Upper lobe of left lung (tissue), 6 donors: ENCODE measurements around the gene KCTD12. TPM values are rescaled to one million over a fixed set of nuclear protein-coding genes. Genes with fewer than 3 reads are reported as not detected.

ENCODE experiments used
- ATAC-seq, 2 donors: fragments of 200-7000 bp; cut with Tn5 transposase; one replicate each; pipeline ENCODE4 v1.9.1; 2022; ENCODE audit warnings: mild to moderate bottlenecking in 2 of 2, moderate library complexity in 2 of 2; ENCODE audit not compliant: low FRiP score in 2 of 2
- DNase-seq, 2 donors: peaks; one replicate each; pipeline ENCODE4 v3.0.0-alpha.2; 2019 to 2020
- H3K27ac ChIP-seq, 4 donors: fragments of 200-600 bp; sonication (generic); one replicate each; pipeline ENCODE4 v1.5.1; 2016 to 2019
- H3K27me3 ChIP-seq, 4 donors: fragments of 200-600 bp; sonication (generic); one replicate each; pipeline ENCODE4 v1.5.1; 2017 to 2019
- H3K36me3 ChIP-seq, 4 donors: fragments of 200-600 bp; sonication (generic); one replicate each; pipeline ENCODE4 v1.5.1; 2016 to 2019
- H3K4me1 ChIP-seq, 4 donors: fragments of 200-600 bp; sonication (generic); one replicate each; pipeline ENCODE4 v1.5.1; 2018 to 2019
- H3K4me3 ChIP-seq, 4 donors: fragments of 200-600 bp; sonication (generic); one replicate each; pipeline ENCODE4 v1.5.1; 2017 to 2019; ENCODE audit warnings: mild to moderate bottlenecking in 2 of 4, moderate library complexity in 1 of 4
- H3K9me3 ChIP-seq, 4 donors: fragments of 200-600 bp; sonication (generic); one replicate each; pipeline ENCODE4 v1.5.1; 2018 to 2019
- EP300 ChIP-seq, 4 donors: sonication (generic); formaldehyde crosslinking; IDR thresholded peaks; one replicate each; pipeline ENCODE4 v1.5.1; 2017; ENCODE audit warnings: antibody characterized with exemption in 4 of 4, control low read depth in 2 of 4
- POLR2A ChIP-seq, 4 donors: fragments of 450-650 bp; IDR thresholded peaks; one replicate each; pipeline ENCODE4 v1.5.1; 2016 to 2017; ENCODE audit warnings: antibody characterized with exemption in 4 of 4, mild to moderate bottlenecking in 2 of 4
- POLR2AphosphoS5 ChIP-seq, 2 donors: sonication (generic); formaldehyde crosslinking; IDR thresholded peaks; one replicate each; pipeline ENCODE4 v1.5.1; 2017; ENCODE audit warnings: antibody characterized with exemption in 2 of 2
- WGBS, 2 donors: methylation state at CpG; one replicate each; pipeline ENCODE4 v1.1.5; 2017 to 2018; 5-methylcytosine and 5-hydroxymethylcytosine counted together
- total RNA-seq, 6 donors: library from RNA; depleted of rRNA in 4 of 6; stranded (reverse); fragments of >200 nt in 4 of 6; gene quantifications; one replicate each; pipeline versions ENCODE4 v1.1.0 to v1.2.1, GENCODE V29; 2016 to 2021
- TF ChIP-seq, protein P1 (sequence below), 6 experiments: fragments of 450-650 bp in 4 of 6; fragments of 200-600 bp in 2 of 6; sonication (generic) in 2 of 6; IDR thresholded peaks; one replicate each; pipeline ENCODE4 v1.5.1; 2016 to 2019; ENCODE audit warnings: antibody characterized with exemption in 6 of 6
- donor health status: DM: no; HTN: no; CAD: no; lungs with moderate emphysema.
- donor health status: DM: no; HTN: yes; CAD: no; lungs with severe emphysema.

The KCTD12 gene
- total RNA-seq, 6 donors from 2014 or later, result 40.9 to 165 (median 85.6) TPM

- Histone ChIP-seq H3K4me3 (no peak overlapping the region), H3K27ac (no peak overlapping the region), H3K27me3 (no peaks in the 10 kb centered on the region), H3K36me3 (no peaks in the 10 kb centered on the region), H3K9me3 (no peaks in the 10 kb centered on the region), H3K4me1 (no peaks in the 10 kb centered on the region)
- no peak for TF ChIP-seq POLR2A (IDR thresholded peaks at IDR 0.05)
- TF ChIP-seq POLR2AphosphoS5 (IDR thresholded peaks at IDR 0.05), result no peak
- TF ChIP-seq EP300 (IDR thresholded peaks at IDR 0.05), result no peak
- TF ChIP-seq, protein P1, sequence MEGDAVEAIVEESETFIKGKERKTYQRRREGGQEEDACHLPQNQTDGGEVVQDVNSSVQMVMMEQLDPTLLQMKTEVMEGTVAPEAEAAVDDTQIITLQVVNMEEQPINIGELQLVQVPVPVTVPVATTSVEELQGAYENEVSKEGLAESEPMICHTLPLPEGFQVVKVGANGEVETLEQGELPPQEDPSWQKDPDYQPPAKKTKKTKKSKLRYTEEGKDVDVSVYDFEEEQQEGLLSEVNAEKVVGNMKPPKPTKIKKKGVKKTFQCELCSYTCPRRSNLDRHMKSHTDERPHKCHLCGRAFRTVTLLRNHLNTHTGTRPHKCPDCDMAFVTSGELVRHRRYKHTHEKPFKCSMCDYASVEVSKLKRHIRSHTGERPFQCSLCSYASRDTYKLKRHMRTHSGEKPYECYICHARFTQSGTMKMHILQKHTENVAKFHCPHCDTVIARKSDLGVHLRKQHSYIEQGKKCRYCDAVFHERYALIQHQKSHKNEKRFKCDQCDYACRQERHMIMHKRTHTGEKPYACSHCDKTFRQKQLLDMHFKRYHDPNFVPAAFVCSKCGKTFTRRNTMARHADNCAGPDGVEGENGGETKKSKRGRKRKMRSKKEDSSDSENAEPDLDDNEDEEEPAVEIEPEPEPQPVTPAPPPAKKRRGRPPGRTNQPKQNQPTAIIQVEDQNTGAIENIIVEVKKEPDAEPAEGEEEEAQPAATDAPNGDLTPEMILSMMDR (IDR thresholded peaks at IDR 0.05), result no peak
- ATAC-seq (no peak), DNase-seq (no peak)
- 69 to 73% methylated on average over 4 of the region's 4 CpGs for WGBS, 2 donors
Observed at GRCh38 chr13:76846363-76846762, 39.8 kb downstream of the KCTD12 start.

- no peaks in the 10 kb centered on the region for H3K9me3 ChIP-seq
- no peak overlapping the region for H3K4me3 ChIP-seq
- no peaks in the 10 kb centered on the region for H3K36me3 ChIP-seq
- no peak for DNase-seq
- 61 to 72% methylated on average over 2 of the region's 2 CpGs for WGBS, 2 donors
- no peak for TF ChIP-seq EP300 (IDR thresholded peaks at IDR 0.05)
- TF ChIP-seq POLR2A (IDR thresholded peaks at IDR 0.05), result no peak
- TF ChIP-seq, protein P1 (IDR thresholded peaks at IDR 0.05), result no peak
- no peak for TF ChIP-seq POLR2AphosphoS5 (IDR thresholded peaks at IDR 0.05)
- no peak overlapping the region for H3K27ac ChIP-seq
- ATAC-seq, result no peak
- no peaks in the 10 kb centered on the region for H3K4me1 ChIP-seq
- H3K27me3 ChIP-seq, result no peaks in the 10 kb centered on the region
Observed at GRCh38 chr13:76845865-76846264, 40.3 kb downstream of the KCTD12 start.

GRCh38 chr13:76845367-76845766, 40.8 kb downstream of the KCTD12 start:
- no peaks in the 10 kb centered on the region for H3K27me3 ChIP-seq
- 96% methylated on average over 3 of the region's 3 CpGs for WGBS, 2 donors
- TF ChIP-seq, protein P1 (IDR thresholded peaks at IDR 0.05), result no peak
- TF ChIP-seq POLR2AphosphoS5 (IDR thresholded peaks at IDR 0.05) (no peak), EP300 (IDR thresholded peaks at IDR 0.05) (no peak), POLR2A (IDR thresholded peaks at IDR 0.05) (no peak)
- no peak for ATAC-seq
- no peaks in the 10 kb centered on the region for H3K36me3 ChIP-seq
- H3K4me1 ChIP-seq, result no peaks in the 10 kb centered on the region
- H3K27ac ChIP-seq, result no peak overlapping the region
- H3K4me3 ChIP-seq, result no peak overlapping the region
- H3K9me3 ChIP-seq, result no peaks in the 10 kb centered on the region
- DNase-seq, result no peak

GRCh38 chr13:76837801-76838200, 48.4 kb downstream of the KCTD12 start:
- 36 to 61% methylated on average over 1 of the region's 1 CpG for WGBS, 2 donors
- Histone ChIP-seq H3K4me3 (no peak overlapping the region), H3K27ac (no peak overlapping the region), H3K4me1 (no peaks in the 10 kb centered on the region), H3K9me3 (no peaks in the 10 kb centered on the region), H3K36me3 (no peaks in the 10 kb centered on the region), H3K27me3 (no peaks in the 10 kb centered on the region)
- ATAC-seq (no peak), DNase-seq (no peak)
- TF ChIP-seq, protein P1 (IDR thresholded peaks at IDR 0.05), result no peak
- TF ChIP-seq EP300 (IDR thresholded peaks at IDR 0.05) (no peak), POLR2AphosphoS5 (IDR thresholded peaks at IDR 0.05) (no peak), POLR2A (IDR thresholded peaks at IDR 0.05) (no peak)

DNA sequence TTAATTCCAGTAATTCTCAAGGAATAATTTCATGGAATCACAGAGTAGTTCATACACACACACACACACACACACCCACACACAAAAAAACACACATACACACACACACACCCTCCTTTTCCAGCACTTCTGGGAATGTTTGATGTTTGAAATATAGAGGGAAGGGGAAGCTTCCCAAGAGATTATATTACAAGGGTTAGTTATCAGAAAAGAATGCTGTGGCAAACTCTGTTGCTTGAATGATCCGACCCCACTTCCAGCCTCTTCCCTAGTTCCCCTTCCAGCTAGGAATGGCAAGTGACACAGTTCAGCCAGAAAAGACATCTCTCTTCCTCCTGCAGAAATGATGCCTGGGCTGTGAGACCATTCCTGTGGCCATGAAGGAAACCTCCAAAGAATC, 49.9 kb downstream of the KCTD12 start:
- 57 to 75% methylated on average over 1 of the region's 1 CpG for WGBS, 2 donors
- no peak for ATAC-seq
- H3K36me3 ChIP-seq, result no peaks in the 10 kb centered on the region
- no peaks in the 10 kb centered on the region for H3K27me3 ChIP-seq
- TF ChIP-seq, protein P1 (IDR thresholded peaks at IDR 0.05), result no peak
- TF ChIP-seq EP300 (IDR thresholded peaks at IDR 0.05), result no peak
- TF ChIP-seq POLR2AphosphoS5 (IDR thresholded peaks at IDR 0.05), result no peak
- TF ChIP-seq POLR2A (IDR thresholded peaks at IDR 0.05), result no peak
- no peaks in the 10 kb centered on the region for H3K4me1 ChIP-seq
- no peaks in the 10 kb centered on the region for H3K9me3 ChIP-seq
- no peak overlapping the region for H3K27ac ChIP-seq
- no peak for DNase-seq
- no peak overlapping the region for H3K4me3 ChIP-seq
